ENCODE results near the gene CTRB2.
"Not testable (repeated sequence)": the region's sequence is repeated elsewhere in the genome, so short reads cannot be mapped to it uniquely, and the experiment has no call there.

The CTRB2 gene

DNA sequence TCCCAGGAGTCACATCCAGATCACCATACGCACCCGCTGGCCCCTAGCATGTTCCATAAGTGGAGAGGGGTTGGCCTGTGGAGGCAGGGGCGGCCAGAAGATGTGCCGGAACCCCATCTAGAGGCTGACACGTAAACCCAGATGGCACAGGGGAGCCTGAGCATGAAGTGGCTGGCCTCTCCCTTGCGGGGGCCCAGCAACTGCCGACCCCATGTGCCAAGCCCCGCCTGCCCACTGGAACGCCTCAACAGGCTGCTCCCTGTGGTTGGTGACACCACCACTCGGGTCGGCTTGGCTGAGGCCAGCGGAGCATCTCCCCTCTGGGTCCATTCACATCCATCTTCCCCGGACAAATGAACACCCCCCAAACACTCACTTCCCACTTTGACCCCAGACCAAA, 35.0 kb upstream of the CTRB2 start:
- DNase-seq: no peak

DNA sequence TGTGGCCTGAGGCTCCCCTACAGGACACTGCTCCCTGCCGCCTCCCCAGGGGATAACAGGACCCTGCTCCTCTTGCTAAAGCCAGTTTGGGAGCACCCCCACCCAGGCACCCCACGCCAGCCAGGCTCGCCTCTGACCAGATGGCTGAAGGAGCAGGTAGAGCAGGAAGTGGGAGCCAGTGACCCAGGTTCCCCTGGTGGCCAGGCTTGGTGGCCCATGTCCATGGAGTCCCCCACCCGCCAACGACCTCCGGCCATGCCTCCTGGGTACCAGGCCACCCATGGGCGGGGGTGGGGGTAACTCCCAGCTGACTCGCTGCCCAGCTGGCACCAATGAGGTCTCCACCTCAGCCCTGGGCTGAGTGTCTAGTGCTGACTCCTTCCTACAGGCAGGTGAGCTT, 34.5 kb upstream of the CTRB2 start:
- DNase-seq: no peak

DNA sequence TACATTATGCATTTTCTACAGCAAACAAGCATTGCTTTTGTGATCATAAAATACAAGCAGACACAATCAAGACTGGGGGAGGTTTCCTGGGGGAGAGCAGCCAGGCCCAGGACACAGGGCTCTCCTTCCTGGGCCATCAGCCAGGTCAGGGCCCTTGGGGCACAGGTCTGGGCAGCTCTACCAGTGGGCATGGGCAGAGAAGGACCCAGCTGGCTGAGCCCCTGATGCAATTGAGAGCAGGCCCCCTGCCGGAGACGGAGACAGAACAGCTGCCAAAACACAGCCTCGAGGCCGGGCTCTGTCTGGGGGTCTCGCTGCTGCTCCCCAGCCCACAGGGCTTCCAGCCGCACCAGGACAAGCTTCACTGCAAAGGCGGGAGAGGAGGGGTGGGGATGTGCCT, 33.7 kb upstream of the CTRB2 start:
- DNase-seq: not testable (repeated sequence)

DNA sequence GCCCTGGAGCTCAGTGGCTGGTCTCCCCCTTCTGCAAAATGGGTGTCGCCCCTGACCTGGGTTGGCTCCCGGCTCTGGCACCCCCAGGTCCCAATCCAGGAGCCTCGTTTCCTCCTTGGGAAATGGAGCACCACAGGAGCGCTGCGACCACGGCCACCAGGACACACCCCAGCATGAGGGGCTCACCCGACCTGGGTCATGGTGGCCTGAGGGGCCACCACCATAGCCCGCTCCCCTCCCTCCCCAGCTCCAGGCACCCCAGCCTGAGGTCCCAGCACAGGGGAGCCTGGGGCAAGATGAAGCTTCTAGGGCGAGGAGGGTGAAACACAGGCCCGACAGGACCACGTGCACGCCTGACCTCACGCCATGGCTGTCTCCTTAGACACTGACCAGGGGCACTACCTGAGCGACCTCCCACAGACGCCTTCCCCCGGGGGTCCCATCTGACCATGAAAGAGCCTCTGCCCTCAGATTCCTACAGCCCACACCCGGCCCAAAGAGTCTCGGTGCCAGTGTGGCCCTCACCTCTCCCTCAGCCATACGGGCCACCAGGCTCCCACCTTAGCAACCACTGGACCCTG, 32.7 kb upstream of the CTRB2 start:
- DNase-seq: no peak

DNA sequence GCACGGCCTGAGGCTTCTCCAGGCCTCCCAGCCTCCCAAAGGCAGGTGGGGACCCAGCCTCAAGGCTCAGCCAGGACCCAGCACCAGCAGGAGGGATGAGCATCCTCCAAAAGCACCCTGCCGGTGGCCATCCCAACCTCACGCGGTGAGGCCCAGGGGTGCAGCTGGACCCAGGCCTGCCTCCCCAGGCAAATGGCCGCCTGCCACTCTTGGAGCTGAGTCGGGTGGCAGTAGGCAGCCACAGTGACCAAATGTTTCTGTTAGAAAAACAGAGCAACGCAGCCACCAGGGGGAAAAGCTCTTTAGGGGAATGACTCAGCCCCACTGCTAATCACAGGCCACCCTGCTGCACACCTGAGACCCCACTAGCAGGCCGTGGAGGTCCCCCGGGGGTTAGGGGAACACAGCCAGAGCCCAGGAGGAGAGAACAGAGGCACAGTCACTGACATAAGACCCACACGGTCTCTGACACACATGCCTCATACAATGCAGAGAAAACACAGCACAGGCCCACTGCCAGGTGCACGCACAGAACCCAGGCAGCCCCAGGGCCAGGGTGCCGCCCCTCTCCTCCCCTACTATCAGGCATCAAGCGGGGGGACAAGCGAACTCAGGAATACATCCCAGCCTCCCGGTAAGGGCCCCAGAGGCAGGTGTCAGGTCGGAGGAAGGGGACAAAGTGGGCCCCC, 32.0 kb upstream of the CTRB2 start:
- no peak for DNase-seq

DNA sequence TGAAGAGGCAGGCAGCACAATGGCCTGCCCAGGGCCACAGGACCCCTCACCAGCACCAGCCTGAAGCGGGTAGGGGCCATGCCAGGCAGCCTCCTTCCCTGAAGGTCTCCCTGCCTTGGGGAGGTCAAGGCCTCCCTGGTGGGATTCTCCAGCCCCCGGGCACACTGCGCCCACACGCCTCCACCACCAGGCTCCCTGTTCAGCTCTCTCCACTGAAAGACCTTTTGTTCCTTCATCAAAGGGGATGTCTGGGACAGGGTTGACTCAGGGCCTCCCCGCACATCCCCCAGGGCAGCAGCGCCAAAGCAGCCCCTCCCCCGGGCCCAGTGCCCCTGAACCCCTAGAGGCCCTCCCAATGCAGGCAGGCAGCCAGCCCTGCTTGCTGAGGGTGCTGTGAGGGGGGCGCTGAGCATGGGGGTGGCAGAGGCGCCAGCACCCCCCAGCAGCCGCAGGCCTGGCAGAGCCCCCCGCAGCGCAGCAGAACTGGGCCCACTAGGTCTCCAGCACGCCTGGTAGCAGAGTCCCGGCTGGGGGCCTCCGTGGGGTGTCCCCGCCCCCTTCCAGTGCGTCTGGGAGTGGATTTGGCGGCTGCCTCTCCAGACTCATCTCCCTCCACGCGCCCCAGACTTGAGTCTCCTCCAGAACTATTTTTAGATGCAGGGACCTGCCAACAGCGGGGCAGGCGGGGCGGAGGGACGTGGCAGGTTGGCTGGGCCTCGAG, 31.3 kb upstream of the CTRB2 start:
- no peak for DNase-seq

DNA sequence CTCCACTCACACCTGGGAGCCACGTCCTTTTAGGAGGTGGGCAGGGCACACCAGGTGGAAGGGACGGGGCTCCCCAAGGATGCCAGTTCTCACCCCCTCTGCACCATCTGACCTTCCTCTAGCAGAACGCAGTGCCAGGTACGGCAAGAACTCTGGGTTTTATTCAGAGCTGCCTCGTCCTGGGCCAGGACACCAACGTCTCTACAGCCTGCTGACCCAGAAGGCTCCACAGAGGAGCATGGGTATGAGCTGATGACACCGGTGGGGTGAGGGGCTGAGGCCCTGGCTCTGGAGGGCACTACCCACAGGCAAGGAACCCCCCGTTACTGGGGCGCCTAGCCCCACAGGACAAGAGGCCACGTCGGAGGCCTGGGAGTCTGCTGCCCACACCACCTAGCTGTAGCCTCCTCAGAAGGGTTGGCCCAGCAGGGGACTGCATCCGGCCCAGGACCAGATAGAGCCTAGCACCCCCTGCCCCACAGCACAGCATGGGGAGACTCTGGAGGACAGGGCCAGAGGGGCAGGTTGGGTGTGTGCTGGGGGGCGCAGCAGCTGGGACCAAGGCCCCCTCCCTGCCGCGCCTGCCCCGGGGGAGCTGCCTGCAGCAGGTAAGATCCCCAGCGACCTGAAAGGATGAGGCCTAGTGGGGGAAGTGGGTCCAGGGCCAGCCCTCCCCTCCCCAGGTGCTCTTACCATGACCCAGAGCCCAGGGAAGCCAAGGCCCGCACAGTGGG, 30.6 kb upstream of the CTRB2 start:
- DNase-seq: no peak

DNA sequence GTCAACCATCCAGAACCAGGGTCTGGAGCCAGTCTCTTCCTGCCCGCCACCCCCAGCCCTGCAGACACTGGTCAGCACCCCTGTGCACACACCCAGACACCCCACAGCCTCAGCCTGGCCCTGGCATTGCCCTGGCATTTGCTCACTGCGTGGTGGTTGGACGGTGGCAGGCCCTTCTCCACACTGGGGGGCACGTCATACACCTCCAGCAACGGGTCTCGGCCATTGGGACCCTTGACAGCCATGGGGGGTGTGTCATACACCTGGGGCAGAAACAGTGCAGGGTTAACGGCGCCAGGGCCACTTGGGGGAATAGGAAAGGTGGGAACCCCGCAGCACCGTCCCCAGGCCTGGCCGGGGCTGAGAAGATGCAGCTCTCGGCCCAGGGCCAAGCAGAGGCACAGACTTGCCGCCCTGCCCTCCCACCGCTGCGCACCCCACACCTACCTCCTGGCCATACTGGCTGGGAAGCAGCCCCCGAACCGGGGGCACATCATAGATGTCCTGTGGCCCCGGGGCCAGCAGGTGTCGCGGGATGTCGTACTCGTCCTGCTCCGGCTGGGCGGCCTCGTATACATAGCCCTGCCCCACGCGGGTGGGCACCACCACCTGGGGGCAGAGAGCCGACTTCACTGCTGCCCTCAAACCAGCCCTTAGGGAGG, 29.9 kb upstream of the CTRB2 start:
- no peak for DNase-seq

DNA sequence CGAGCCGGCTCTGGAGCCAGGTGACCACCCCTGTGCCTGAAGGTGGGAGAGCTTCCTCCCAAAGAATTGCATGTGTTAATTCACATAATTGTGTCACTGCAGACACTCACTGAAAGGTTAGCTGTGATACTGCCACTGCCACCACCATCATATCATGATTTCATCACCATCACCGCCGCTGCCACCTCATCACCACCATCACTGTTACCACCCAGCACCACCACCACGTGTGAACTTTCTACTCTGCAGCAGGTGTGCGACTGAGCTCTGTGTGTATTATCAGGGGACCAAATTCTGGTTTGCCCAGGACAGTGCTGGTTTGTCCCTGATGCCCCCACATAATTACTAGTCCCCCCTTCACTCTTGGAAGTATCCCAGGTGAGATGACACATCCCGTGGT, 29.3 kb upstream of the CTRB2 start:
- DNase-seq: no peak

DNA sequence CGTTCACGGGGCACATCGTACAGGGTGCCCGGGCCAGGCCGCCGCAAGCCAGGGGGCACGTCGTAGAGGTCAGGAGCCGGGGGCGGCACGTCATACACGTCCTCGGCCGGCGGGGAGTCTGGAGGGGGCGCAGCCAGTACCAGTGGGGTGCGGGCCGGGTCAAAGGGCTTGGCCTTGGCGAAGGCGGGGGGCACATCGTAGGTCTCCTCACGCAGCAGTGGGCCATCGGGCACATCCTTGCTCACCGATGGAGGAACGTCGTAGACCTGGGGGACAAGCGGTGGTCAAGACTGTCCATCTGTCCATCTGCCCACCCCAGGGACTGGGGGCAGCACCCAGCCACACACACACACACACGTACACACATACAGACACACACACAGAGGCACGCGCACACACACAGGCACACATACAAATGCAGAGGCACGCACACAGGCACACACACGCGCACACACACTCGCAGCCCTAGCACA, 28.8 kb upstream of the CTRB2 start:
- DNase-seq: no peak

DNA sequence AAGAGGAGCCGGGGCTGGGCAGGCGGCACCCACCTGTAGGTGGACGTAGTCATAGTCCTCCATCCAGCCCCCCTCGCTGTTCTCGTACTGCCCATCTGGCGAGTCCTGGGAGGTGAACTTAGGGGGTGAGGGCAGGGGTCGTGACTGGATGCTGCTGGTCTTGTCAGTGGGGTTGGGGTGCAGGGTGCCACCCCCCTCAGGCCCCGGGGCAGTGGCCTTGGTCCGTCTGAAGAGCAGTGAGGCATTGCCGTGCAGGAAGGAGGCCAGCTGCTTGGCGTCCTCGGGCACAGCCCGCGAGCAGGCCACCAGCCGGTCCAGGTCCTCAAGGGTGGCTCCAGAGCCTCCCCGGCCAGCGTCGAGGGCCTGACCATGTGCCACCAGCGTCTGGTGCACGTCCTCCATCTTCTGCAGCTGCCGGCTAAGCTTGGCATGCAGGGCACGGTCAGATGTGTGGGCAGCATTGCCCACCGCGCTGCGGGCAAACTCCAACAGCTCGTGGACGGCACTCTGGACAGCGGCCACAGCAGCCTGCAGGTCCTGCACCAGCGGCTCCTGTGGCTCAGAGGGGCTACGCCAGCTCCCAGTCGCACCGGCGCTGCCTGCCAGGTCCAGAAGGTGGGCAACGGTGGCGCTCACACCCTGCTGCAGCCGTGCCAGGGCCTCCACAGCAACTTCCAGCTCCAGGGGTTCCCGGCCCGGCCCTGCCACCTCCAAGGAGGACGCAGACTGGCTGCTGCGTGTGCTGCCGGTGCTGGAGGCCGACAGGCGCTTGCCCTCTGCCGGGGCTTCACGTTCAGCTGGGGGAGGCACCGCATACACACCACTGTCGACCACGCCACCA, 28.1 kb upstream of the CTRB2 start:
- no peak for DNase-seq

DNA sequence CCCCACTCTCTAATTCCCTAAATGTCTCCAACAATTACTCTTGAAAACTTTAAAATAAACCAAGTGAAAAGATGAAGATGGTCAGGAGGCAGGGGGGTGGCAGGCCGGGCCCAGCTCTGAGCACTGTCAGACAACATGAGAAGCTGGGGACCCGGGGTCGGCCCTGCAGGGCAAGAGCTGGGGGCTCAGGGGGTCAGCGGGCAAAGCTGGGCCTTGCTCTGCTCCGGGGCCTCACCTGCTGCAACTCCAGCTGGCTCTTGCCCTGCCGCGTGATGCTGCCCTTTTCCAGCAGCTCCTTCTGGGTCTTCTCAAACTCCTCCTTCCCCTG, 26.6 kb upstream of the CTRB2 start:
- DNase-seq: no peak

DNA sequence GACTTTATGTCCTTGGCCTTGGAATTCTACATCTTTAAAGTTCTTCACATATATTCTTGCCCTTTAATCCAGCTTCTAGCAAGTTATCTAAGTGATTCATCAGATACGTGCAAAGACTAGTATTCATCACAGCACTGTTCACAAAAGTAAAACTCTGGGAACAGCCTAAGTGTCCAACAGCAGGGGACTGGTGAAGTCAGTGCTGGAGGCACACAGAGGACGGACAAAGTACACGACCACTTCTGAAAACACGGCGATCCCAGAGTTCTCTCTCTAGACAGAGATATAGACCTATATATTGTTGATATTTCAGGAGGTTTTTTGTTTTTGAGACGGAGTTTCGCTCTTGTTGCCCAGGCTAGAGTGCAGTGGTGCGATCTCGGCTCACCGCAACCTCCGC, 24.6 kb upstream of the CTRB2 start:
- DNase-seq: no peak

DNA sequence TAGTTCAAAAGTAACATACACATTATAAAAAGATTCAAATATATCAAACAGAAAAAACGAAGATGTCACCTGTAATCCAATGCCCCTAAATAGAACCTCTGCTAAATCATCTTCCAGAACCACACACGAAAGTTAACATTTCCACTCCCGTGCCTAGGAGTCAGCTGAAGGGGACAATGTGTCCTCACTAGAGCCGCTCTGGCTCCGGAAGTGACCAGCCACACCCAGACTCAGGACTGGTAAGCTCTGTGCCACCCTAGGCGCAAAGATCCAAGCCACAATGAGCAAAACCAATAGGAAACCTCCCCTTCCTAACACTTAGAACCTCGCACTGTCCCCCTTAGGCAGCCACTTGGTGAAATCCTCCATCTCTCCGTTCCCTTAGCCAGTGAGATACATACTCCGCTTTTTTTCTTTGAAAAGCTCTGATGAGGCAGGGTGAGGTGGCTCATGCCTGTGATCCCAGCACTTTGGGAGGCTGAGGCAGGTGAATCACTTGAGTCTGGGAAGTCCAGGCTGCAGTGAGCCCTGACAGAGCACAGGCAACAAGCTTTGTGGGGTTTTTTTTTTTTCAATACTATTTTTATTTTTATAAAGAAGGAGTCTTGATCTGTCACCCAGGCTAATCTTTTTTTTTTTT, 23.6 kb upstream of the CTRB2 start:
- DNase-seq: no peak

DNA sequence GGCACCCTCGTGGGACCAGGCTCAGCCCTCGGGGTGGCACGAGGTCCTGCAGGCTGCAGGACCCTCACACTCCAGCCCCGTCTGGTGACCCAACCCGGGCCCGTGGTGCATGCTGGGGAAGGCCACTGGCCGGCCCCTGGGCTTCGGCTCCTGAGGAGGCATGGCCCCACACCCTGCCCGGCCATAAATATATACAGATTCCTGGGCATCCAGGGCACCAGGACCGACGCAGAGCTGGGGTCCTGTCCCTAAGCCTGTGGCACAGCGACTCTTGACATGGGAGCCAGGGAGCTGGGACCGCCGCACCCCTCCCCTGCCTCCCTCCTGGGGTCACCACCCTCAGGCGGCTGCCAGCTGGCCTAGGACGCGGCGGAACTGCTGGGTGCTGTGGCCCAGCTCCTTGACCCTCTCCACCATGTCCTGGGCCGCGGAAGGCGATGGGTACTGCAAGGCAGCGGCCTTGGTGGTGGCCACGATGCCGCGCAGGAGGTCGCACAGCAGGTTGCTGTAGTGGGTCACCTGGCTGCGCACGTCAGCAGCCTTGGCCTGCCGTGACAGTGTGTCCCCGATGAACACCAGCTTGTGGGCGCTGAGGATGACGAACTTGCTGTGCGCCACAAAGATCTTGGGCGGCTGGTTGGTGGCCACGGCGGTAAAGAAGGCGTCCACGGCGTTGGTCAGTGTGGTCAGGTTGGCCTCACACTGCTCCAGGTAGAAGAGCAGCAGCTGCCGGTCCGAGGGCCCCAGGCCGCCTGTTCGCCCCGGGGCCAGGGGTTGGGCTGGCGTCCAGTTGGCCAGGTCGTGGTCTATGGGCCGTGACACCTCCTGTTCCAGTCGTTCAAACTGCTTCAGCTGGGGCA, 22.4 kb upstream of the CTRB2 start:
- DNase-seq: no peak

DNA sequence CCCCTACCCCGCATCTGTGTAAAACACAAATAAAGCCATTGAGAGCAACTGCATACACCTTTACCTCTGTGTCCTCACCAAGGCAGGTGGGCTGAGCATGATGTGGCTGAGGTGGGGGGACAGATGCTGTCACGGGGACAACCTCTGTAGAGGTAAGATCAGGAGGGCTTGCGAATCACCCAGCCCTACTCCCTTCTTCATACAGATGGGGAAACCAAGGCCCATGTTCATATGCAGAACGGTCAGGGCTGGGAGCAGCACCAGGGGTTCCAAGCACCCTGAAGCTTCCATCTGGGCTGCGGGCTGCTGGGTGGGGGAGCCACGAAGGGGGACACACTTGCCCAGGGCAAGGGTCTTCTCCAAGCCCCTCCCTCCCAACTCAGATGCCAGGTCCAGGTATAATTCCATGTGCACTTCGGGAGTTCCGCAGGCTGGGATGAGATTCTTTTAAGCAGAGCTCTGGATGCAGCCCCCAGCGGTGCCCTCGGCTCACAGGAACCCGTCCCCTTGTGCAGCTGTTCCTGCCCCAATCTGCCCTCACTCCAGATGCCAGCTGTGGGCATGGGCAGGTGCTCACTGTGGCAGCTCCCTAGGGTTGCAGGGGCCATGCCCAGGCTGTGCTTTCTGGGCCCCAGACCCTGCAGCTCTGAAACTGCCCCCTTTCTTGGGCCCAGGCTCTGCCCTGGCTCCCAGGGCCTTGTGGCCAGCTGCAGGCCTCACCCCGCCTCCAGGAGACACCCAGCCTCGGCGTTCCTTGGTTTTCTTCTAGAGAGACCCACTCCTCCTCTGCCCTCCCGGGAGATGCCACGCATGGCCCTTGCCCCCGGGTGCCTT, 21.4 kb upstream of the CTRB2 start:
- DNase-seq: no peak

DNA sequence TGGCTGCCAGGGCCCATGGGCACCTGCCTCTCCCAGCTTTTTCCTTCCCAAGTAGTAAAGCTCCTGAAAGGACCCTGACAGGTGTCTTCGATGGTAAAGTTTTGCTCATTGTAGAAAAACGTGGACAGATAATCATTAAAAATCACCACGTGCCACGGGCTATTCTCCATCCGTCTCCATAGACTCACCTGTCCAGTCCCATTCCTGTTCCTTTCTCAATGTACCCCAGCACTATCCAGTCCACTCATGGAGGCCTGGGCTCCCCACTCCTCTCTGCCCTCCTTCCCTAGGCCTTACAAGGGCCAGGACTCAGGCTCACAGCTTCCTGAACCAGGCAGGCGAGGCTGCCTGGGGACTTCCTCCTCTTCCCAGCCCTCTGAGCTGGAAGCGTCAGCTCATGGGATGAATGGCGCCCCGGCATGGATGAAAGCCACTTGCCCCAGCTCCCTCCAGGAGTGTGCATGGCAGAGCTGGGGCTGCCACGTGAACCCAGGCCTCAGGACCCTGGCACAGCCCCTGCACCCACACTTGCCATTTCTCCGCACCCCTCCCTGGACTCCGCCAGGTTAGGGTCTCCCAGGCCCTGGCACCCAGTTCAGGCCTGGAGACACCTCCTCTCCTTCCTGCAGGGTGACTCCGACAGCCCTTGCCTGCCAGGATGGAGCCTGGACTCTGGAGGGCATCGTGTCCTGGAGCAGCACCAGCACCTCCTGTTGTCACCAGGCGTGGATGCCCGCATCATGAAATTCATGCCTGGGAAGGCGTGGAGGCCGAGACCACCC, 20.6 kb upstream of the CTRB2 start:
- no peak for DNase-seq

DNA sequence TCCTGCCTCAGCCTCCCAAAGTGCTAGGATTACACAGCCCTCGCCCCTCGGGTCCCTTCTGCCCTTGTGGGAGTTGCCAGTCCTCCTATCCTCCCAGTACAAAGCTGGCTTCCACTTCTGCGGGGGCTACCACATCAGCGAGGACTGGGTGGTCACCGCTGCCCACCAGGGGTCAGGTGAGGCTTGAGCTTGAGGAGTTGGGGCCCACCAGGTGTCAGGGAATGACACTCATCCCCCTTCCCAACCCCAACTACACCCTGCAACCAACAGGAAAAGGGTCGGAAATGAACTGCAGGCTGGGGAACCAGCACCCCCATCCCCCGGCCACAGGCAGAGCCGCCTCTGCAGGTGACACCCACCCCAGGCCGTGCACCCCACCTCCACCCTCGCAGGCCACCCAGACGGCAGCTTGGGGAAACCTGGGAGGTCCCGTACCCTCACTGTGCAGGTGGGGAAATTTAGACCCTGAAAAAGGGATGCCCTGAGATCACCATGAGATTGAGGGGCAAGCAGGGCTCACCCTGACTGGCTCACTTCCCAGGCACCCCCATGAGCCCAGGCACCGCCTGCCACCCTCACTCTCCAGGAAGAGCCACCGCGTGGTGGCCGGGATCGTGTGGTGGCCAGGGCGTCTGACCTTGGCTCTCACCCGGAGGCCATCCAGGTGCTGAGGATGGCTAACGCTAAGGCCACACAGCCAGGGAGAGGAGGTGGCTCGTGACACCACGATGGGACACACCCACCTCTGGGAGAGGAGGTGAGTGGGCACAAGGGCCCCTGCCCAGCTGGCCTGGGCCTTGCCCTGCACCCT, 19.8 kb upstream of the CTRB2 start:
- DNase-seq: no peak

Measured in hematopoietic multipotent progenitor cell treated with erythropoietin and hydrocortisone succinate and interleukin-3 and kit ligand, for 4 days (in vitro differentiated cells).